GM18873 (cell line): ENCODE measurements around the gene NAGLU.
"Not testable (repeated sequence)": the region's sequence is repeated elsewhere in the genome, so short reads cannot be mapped to it uniquely, and the experiment has no call there.

Experiments used
- ATAC-seq: cut with Tn5 transposase; IDR thresholded peaks from one replicate; pipeline ENCODE4 v1.9.1; 2021; ENCODE audit warnings: mild to moderate bottlenecking, moderate library complexity, moderate number of reproducible peaks; ENCODE audit not compliant: unreplicated experiment, low FRiP score

NAGLU gene

GRCh38 chr17:42520540-42520951, 15.5 kb upstream of the NAGLU start:
- ATAC-seq, result no peak

- ATAC-seq, result no peak
Measured at GRCh38 chr17:42521036-42521435, 15.0 kb upstream of the NAGLU start.

- no peak for ATAC-seq
Measured at GRCh38 chr17:42521666-42522262, 14.3 kb upstream of the NAGLU start.

GRCh38 chr17:42522263-42522790, 13.7 kb upstream of the NAGLU start:
- ATAC-seq, result no peak

- ATAC-seq, result no peak
Measured at GRCh38 chr17:42522798-42523278, 13.2 kb upstream of the NAGLU start.

GRCh38 chr17:42525221-42525620, 10.8 kb upstream of the NAGLU start:
- ATAC-seq, result no peak

- ATAC-seq, result no peak
Measured at GRCh38 chr17:42526031-42526444, 10.0 kb upstream of the NAGLU start.

GRCh38 chr17:42527932-42528331, 8.1 kb upstream of the NAGLU start:
- ATAC-seq, result no peak

GRCh38 chr17:42529061-42529460, 7.0 kb upstream of the NAGLU start:
- no peak for ATAC-seq

- no peak for ATAC-seq
Measured at GRCh38 chr17:42530952-42531454, 5.0 kb upstream of the NAGLU start.

GRCh38 chr17:42531455-42532354, 4.3 kb upstream of the NAGLU start:
- no peak for ATAC-seq

- peak; percentile 6 for ATAC-seq
Measured at GRCh38 chr17:42535155-42536047, 640 bp upstream of the NAGLU start.

- ATAC-seq, result peak; percentile 47
Measured at GRCh38 chr17:42536372-42537155, 523 bp downstream of the NAGLU start.

- ATAC-seq, result no peak
Measured at GRCh38 chr17:42537156-42537805, 1.2 kb downstream of the NAGLU start.

GRCh38 chr17:42537826-42538451, 1.9 kb downstream of the NAGLU start:
- no peak for ATAC-seq

- no peak for ATAC-seq
Measured at GRCh38 chr17:42538482-42538881, 2.4 kb downstream of the NAGLU start.

- not testable (repeated sequence) for ATAC-seq
Measured at GRCh38 chr17:42540558-42540957, 4.5 kb downstream of the NAGLU start.

- ATAC-seq, result no peak
Measured at GRCh38 chr17:42541041-42541833, 5.2 kb downstream of the NAGLU start.
